HG03095 (cell line): ENCODE measurements around the gene SULT1E1.

Source experiments
- ATAC-seq: cut with Tn5 transposase; IDR thresholded peaks from one replicate; pipeline ENCODE4 v1.9.1; 2021; ENCODE audit warnings: moderate library complexity; ENCODE audit not compliant: unreplicated experiment

SULT1E1 gene

DNA sequence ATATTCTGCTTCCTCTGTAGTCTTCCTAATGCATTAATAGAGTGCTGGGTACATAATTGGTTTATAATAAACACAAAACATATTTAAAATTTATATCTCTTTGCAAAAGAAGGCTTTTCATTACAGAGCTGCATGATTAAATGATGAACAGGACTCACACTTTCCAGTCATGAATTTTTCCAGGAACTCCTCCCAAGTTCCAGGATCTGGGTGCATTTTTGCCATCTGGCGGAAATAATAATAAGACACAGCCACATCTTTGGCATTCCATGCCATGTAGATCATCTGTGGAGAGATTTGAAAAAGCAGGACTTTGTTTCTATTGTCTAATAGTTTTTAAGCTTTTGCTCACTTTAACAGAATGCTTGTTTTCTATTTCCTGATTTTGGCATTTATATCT lies 59.3 kb downstream of the SULT1E1 start:
- ATAC-seq: no peak

DNA sequence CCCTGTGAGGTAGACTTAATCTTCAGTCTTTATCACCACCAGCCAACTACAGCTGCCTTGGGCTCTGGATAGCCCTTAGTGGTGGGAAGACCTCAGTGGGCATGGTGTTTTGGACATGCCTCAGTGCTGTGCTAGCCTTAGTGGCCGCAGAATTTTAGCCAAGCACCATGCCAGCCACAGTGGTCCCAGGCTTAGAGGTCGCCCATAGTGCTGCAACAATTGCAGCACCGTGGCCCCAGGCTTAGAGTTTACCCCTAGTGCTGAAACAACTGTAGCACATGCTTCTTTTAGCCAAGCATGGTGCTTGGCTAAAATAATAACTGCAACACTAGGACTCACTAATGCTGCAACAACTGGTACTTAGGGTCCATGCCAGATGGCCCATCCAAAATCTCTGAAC lies 60.6 kb downstream of the SULT1E1 start:
- ATAC-seq: no peak

DNA sequence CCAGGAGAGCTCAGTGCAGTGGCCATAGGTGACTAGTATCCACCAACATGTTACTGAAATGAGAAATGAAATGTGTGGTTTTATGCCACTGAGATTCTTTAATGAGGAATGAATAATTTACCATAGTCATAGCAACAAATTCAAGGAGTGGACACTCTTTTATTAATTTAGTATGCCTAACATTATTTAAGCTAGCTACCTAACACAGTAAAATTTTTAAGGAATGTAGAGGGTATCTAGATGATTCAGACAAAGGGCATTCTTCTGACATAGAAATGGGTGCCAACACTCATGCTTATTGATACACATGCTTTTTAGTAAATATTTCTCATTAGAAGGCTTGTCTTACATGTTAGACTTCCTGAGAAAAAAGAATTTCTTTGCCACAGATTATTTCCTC lies 66.2 kb downstream of the SULT1E1 start:
- ATAC-seq: no peak
